NK-92 (cell line): ENCODE measurements around the gene DUSP16.
"Not testable (repeated sequence)": the region's sequence is repeated elsewhere in the genome, so short reads cannot be mapped to it uniquely, and the experiment has no call there.

Experiments used
- DNase-seq: peaks from one replicate; lab custom pipeline; 2025; ENCODE audit not compliant: unreplicated experiment; lab: John Stamatoyannopoulos, UW

DUSP16 gene

DNA sequence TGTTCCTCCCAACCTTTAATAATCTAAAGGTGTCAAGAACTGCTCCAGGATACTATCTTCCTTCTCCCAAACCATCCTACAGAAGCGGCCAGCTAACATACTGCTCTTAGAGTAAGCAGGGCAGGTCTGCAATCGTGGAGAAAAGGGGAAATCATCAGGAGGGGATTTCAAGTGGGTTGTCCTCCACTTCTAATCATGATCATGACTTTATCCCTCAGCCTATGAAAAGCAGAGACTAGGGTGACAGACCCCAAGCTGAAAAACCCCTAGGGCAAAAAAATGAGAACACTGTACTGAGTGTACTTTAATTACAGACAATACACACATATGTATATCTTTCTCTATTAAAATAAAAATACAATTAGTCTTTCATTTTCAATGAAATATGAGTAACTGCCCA lies 13.9 kb downstream of the DUSP16 start:
- DNase-seq = no peak

DNA sequence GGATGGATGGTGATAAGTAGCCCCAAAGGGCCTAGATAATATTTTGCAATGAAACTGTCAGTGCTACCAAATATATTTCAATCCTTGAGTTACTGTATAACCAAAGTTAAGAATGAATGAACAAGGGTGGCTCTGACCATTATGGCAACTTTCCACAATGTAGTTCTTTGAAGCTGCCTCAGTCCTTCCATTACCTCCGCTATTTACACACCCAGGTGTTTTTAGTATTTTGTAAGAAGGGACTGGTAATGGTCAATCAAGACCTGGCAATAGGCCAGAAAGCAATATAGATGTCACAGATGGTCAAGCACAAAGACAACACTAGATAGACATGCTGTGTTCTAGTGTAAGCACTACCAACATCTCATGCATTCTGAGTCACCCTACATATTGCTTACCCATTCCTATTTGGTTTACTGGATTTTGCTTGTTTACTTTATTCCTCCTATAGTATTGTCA lies 16.3 kb downstream of the DUSP16 start:
- no peak for DNase-seq

DNA sequence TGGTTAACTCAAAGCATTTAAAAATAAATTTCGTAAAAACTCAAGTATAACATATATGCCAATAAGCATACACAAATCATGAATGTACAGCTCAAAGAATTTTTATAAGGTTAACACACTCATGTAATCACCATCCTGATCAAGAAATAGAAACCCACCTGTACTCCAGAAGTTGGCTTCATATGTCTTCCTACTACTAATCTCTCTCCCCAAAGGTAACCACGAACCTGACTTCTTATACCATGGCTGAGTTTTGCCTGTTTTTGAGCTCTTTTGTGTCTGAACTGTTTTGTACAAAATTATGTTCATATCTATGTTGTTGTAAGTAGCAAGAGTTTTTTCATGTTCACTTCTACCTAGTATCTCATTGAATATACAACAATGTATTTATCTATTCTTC lies 18.7 kb downstream of the DUSP16 start:
- no peak for DNase-seq

DNA sequence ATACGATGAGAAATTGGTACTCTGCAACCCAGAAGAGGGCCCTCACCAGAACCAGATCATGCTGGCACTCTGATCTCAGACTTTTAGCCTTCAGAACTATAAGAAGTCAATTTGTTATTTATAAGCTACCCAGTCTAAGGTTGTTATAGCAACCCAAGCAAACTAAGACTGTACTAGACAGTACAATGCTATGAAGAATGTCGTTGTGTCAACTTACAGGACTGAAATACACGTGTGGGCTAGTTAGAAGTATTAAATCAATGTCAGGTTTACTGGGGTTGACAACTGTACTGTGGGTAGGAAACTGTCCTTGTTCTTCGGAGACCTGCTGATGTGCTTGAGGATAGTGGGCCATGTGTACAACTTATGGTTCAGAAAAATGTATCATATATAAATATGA lies 19.7 kb downstream of the DUSP16 start:
- no peak for DNase-seq

DNA sequence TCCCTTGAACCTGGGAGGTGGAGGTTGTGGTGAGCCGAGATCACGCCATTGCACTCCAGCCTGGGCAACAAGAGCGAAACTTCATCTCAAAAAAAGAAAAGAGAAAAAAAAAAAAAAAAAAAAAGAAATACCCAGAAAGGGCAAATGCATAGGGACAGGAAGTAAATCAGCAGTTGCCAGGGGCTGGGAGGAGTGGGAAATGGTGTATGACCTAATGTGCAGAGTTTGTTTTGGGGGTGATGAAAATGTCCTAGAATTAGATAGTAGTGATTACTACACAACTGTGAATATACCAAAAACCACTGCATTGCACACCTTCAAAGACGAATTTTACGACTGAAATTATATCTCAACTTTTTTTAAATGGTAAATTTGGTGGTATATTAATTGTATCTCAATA lies 20.4 kb downstream of the DUSP16 start:
- no peak for DNase-seq

DNA sequence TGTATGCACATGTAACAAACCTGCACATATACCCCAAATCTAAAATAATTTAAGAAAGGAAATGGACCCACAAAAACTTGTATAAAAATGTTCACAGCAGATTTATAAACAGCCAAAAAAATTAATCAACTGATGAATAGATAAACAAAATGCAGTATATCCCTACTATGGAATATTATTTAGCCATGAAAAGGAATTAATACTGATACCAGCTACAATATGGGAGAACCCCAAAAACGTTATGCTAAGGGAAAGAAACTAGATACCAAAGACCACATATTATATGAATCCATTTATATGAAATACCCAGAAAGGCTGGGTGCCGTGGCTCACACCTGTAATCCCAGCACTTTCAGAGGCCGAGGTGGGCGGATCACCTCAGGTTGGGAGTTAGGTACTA lies 20.9 kb downstream of the DUSP16 start:
- DNase-seq = no peak

DNA sequence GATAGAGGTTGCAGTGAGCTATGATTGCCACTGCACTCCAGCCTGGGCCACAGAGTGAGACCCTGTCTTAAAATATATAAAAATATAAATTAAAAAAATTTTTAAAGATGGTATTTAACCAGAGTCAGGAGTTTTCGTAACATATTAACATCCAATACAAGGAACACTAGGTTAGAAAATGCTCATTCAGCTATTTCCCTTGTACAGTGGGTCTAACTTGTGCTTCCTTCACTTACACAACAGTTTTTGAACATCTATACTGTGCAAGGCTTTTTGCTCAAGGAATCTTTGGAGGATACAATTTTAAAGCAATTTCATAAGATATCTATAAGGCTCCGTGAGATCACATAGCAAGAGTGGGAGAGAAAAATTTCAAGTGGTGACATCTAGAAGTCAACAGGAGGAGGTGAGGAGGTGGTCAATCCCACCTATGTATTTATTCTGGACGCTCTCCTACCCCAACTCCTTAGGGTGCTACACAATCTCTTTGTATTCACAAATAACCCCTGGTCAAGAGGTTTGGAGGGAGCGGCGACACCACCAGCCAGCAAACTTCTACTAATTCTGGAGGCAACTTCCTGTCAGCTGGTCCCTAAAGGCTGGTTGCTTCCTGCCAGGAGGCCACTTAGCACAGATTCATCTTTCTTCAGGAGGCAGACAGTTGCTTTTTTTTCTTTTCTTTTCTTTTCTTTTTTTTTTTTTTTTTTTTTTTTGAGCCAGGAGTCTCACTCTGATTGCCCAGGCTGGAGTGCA lies 22.2 kb downstream of the DUSP16 start:
- no peak for DNase-seq

DNA sequence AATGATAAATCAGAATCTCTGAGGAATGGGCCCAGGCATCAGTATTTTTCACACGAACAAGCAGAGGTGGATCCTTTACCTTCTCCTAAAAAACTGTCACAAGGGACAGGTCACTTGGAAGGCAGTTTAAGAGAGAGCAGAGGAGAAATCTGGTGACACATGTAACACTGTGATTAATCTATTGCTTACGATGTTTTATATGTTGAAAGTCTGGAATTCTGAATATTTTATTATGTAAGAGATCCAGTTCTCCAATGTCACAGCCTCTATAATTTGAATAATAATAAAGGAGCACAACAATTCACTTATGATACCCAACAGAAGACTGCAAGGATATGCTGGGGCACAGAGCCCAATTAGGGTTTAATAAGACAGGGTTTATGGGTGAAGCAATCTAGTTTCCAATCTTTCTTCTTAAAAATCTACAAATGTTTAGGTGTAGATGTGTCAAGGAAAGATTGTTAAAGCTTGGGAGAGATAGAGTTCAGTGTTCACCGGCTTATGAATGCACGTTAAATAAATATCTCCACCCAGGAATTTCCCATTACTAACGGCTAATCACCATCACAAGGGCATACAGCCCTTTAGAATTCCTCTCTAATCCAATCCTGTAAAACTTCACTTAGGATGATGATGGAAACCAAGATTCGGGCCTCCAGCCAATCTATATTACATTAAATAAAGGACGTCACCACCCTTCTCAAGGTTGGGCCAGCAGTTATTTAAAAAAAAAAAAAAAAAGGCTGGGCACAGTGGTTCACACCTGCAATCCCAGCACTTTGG lies 23.4 kb downstream of the DUSP16 start:
- DNase-seq = no peak

DNA sequence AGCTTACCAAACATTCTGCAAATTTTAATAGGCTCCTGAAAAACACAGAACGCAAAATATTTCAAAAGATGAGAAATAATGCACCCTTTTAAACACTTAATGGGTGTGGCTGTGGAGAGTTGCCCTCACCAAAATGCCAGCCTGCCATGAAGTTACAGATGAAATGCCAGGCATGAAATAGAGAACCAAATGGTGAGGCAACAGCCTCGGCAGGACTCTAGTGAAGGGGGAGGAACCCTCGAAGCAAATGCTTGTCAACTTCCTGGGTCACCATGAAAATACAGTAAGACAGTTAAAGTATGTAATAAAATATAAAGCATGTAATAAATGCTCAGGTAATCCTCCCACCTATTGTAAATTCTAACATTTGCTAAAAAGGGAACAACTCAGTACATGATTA lies 24.1 kb downstream of the DUSP16 start:
- DNase-seq = no peak

DNA sequence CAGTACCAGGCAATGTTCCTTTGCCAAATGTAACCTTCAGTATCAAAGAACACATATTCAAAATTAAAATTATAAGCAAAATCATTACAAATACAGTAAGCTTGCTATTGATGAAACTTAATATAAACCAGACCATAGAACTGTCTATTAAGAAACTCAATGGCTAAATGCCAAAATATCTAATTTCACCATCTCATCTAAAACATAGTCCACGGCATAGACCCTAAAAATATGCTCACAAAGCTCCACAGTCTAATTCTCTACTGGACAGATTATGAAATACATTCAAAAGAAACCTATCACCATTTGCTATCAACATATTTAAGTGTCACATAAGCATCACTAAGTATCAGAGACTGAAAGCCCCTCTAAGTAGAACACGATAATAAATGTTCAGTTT lies 25.2 kb downstream of the DUSP16 start:
- DNase-seq = no peak

DNA sequence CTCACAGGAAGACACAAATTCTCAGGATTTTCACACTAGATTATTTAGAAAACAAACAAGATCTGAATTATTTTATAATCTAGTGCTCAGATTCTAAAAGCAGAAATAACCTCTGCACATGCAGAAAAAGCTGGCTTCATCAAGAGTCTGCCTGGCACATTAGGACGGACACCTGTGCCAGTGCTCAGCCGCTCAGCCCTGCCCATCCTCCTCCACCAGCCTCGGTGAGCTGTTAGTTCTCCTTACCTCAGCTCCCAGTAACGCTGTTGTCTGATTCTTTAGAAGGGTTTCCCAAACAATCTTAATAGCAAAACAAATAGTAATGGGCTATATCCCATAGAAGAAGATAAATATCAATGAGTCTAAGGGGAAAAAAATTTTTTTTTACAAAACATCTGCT lies 27.7 kb downstream of the DUSP16 start:
- DNase-seq = no peak

DNA sequence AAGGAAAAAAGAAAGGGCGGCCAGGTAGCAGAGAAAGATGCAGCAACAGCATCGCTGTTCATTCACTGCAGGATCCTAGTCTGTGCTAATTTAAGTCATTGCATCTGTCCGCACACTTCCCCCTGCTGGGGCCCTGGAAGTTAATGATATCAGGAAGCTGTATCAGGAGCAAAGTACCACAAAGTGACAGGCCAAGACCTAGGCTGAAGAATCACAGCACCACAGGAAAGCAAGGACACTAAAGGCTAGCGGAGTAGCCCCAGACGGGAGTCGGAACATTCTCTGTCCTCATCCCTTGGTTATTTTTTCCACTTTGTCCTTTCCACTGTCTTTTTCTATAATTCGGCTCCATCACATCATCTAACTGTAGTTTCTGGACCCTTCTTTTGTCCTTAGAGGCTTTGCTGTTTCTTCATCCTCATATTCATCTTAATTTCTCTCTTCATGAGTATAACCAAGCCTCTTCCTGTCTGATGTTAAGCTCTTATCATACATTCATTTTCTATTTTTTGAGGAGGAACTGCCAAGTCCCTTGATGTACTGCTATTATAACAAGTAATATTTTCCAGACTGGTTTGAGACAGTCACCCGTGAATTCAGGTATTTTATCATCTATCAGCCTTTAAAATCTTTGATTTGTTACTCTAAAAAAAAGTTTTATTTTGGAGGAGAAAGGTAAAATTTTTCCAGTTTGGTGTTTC lies 28.3 kb downstream of the DUSP16 start:
- DNase-seq = no peak

DNA sequence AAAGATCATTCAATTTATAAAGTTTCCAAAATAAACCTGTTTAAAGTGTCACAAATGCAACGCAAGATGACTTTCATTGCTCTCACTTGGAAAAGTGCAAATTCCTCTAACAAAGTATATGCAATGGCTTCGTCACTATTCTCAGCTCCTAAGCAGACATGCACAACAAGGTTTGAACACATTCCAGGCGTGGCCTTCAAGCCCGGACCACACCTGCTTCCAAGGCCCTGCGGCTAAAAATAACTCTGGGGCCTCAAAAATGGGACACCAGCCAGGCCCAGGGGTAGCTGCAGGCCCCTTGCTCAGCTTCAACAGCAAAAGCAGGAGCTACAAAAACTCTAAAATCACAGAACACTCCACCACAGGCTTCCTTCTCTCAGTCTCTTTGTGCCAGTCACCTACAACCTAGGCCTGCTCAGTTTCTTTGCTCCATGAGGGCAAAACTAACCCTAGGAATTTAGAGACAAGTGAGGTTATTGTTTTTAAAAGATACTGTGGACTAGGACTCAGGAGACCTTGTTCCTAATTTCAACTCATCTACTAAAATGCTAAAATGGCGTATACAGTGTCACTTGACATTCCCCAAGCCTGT lies 29.3 kb downstream of the DUSP16 start:
- DNase-seq = no peak

DNA sequence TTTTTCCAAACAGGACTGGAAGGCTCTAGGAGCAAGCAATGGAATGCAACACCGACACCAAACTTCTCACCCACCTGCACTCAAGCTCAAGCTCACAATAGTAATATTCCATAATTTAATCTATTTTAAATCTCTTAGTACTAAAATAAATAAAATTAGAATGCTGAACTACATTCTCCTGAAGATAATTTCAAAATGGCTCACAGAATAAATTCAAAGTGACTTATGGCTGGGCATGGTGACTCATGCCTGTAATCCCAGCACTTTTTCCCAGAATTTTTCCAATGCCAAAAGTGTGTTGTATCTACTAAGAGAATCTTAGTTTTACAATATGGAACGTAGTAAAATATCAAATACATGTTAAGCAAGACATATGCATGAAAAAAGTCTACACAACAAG lies 31.5 kb downstream of the DUSP16 start:
- DNase-seq = no peak

DNA sequence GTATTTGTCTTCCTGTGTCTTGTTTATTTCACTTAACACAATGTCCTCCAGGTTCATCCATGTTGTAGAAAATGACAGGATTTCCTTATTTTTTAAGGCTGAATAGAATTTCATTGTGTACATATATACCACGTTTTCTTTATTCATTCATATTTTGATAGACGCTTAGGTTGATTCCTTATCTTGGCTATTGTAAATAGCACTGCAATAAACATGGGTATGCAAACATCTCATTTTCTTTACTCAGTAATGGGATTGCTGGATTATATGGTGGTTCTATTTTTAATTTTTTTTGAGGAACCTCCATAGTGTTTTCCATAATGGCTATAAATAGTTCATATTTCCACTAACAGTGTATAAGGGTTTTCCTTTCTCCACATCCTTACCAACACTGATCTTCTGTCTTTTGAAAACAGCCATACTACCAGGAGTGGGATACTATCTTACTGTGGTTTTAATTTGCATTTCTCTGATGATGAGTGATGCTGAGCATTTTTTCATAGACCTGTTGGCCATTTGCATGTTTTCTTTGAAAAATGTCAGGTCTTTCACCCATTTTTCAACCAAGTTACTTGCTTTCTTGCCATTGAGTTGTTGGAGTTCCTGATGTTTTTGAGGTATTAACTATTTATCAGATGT lies 32.8 kb downstream of the DUSP16 start:
- DNase-seq = no peak

DNA sequence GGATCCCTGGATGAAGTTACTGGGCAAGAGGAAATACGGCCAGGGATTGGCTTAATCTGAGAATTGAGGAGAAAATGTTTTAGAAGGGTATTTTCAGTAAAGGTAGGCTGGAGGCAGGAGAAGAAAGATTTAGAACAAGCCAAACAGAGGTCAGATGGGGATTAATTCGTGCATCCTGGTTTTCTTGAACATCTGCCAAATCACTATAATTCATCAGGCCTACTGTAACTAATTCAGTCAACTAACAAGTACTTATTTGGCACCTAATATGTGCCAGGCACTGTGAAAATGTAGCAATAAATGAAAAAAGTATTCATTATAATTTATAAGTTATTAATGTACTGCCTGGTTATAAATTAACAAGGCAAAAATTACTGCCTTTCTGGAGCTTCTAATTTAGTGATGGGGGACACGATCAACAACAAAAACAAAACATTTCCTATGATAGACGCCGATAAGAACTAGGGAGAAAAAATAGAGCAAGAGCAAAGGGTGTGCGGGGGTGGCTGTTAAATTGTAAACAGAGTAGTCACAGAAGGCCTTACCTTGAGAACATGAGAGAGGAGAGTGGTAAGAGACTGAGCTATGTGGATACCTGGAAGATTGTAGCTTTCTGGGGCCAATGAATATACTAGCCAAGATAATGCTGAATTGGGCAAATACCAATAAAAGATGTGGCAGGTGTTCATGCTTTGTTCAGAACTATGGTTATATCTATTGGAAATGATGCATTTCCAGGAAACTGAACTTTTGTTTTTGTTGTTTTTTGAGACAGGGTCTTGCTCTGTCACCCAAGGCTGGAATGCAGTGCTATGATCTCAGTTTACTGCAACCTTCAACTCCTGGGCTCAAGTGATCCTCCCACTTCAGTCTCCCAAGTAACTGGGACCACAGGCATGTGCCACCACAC lies 34.0 kb downstream of the DUSP16 start:
- no peak for DNase-seq

DNA sequence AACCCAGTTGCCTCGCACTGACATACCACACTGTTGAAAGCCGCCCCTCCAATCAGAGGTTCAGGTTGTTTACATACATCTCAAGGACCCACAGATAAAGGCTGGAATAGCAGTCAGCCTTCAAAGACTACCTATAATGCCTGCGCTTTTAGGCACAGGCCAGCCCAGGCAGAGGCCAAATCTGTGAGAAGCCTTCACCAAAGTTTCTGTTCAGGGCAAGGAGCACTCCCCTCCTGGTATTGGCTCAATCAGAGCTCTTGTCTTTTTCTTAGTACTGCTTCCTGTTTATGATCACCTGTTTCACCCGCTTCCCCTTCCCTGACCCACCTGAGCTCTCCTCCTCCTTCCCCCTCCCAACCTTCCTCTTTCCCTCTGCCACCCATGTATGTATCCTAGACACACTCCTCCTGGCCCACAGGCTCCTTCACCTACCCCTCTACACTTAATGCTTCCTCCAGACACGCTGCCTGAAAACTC lies 34.8 kb downstream of the DUSP16 start:
- no peak for DNase-seq

DNA sequence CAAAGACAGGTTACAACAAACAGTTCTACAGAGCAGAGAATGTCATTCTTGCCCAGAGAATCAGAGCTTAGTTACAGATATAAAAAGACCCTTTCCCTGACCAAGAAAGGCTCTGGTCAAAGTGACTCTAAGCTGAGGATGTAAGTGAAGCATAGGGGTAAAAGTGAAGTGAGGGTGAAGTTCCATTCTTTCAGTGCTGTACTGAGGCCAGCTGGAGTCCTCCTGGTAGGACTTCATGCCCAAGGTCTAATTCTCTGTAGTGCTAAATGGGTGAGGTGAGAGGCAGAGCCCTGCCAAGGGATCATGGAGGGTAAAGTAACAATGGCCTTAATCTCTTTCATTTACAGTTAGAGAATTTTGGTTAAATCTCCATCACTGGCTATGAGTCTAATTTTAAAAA lies 38.5 kb downstream of the DUSP16 start:
- no peak for DNase-seq

DNA sequence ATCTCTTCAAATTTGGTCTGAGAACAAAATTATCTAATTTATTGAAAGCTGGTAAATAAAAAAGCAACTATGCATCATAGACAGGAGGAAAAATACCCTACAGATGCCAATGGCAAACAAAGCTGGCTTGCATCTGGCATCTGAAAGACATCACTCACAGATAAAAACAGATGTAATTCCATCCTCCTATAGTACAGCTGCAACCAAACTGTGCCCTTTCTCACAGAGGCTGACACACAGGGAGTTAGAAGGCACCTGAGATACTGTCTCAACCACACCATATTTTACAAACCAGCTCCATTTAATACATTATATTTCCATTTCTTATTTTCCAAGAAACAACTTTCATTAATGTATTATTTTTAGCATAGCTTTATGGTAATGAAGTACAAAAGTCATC lies 39.4 kb downstream of the DUSP16 start:
- DNase-seq = no peak

DNA sequence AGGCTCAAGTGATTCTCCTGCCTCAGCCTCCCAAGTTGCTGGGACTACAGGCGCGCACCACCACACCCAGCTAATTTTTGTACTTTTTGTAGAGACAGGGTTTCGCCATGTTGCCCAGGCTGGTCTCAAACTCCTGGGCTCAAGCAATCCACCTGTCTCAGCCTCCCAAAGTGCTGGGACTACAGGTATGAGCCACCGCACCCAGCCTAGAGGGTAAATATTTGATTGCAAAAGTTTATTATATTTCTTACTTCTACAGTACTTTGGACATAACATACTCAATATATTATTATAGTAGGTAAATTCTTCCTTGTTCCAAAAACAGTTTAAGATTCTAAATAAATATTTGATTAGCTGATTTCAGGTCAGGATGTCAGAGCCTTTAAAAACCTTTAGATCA lies 40.0 kb downstream of the DUSP16 start:
- DNase-seq = not testable (repeated sequence)
